ENCODE measurements around the gene DNM3. TPM values are rescaled to one million over a fixed set of nuclear protein-coding genes. Genes with fewer than 3 reads are reported as not detected.
A peak's percentile ranks its signal among the peaks of the same experiment; 100 is the strongest.

Gene DNM3
- polyA plus RNA-seq, 1 of the 3 experiments (the other 2 are of a cell fraction), result 0.43 TPM

- TF ChIP-seq USF1 (IDR thresholded peaks at IDR 0.05; ENCODE audit: borderline replicate concordance, low read depth) (no peak), POLR2AphosphoS5 (IDR thresholded peaks at IDR 0.05; ENCODE audit: low read depth, low read length) (peak; percentile 37; the same call in 1 of the 2 replicates), NRF1 (IDR thresholded peaks at IDR 0.05; ENCODE audit: low read depth, low read length) (no peak), JUND (IDR thresholded peaks at IDR 0.05) (peak; percentile 84), NFIC (IDR thresholded peaks at IDR 0.05; ENCODE audit: borderline replicate concordance) (peak; percentile 35; the same call in 1 of the 2 replicates), RFX5 (IDR thresholded peaks at IDR 0.05; ENCODE audit: low read length) (no peak), TCF12 (IDR thresholded peaks at IDR 0.05) (peak; percentile 97), TAF1 (IDR thresholded peaks at IDR 0.05; ENCODE audit: borderline replicate concordance, low read depth, low read length) (no peak)
- TF ChIP-seq, protein P1, sequence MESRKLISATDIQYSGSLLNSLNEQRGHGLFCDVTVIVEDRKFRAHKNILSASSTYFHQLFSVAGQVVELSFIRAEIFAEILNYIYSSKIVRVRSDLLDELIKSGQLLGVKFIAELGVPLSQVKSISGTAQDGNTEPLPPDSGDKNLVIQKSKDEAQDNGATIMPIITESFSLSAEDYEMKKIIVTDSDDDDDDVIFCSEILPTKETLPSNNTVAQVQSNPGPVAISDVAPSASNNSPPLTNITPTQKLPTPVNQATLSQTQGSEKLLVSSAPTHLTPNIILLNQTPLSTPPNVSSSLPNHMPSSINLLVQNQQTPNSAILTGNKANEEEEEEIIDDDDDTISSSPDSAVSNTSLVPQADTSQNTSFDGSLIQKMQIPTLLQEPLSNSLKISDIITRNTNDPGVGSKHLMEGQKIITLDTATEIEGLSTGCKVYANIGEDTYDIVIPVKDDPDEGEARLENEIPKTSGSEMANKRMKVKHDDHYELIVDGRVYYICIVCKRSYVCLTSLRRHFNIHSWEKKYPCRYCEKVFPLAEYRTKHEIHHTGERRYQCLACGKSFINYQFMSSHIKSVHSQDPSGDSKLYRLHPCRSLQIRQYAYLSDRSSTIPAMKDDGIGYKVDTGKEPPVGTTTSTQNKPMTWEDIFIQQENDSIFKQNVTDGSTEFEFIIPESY (IDR thresholded peaks at IDR 0.05; ENCODE audit: borderline replicate concordance, low read depth), result no peak
Observed at GRCh38 chr1:172163498-172164215, 322.4 kb downstream of the DNM3 start (continued).

- no peaks in the 10 kb centered on the region for H3K27me3 ChIP-seq (ENCODE audit: insufficient read depth)
- no peak for DNase-seq
- WGBS (ENCODE audit: low lambda C conversion rate), result 89% methylated on average over 2 of the region's 2 CpGs
- peak overlapping the region in 1 of 2 experiments; percentile 81; a peak in 1 of 4 replicates for H3K27ac ChIP-seq (ENCODE audit: low read depth in 2 of 2, low read length in 1 of 2)
- H3K79me2 ChIP-seq (ENCODE audit: insufficient read depth), result no peaks in the 10 kb centered on the region
- H4K20me1 ChIP-seq (ENCODE audit: insufficient read depth), result no peaks in the 10 kb centered on the region
- H3K4me2 ChIP-seq, result no peak overlapping the region
- no peak overlapping the region for H2AFZ ChIP-seq (ENCODE audit: low read depth)
- H3F3A ChIP-seq (replicated peaks; ENCODE audit: insufficient read depth), result peaks cover 16% of the 10 kb centered on the region
- H3K9me3 ChIP-seq, result no peaks in the 10 kb centered on the region
- ChIA-PET CTCF (interaction anchor here (1.0 to 2.1 kb wide), 2 partner anchors 11 to 234 kb away, joined by 4 to 8 read pairs; no protein-coding TSS in a partner anchor), POLR2A (no interaction called here)
- H3K36me3 ChIP-seq (replicated peaks in 1 of 2; ENCODE audit: control insufficient read depth in 1 of 2, insufficient read depth in 2 of 2, low read length in 1 of 2), result no peaks in the 10 kb centered on the region
- TF ChIP-seq TAF1 (IDR thresholded peaks at IDR 0.05; ENCODE audit: borderline replicate concordance, low read depth, low read length) (no peak), NRF1 (IDR thresholded peaks at IDR 0.05; ENCODE audit: low read depth, low read length) (no peak), RFX5 (IDR thresholded peaks at IDR 0.05; ENCODE audit: low read length) (no peak), USF1 (IDR thresholded peaks at IDR 0.05; ENCODE audit: borderline replicate concordance, low read depth) (no peak), RCOR1 (IDR thresholded peaks at IDR 0.05; ENCODE audit: low read length) (no peak), EP300 (IDR thresholded peaks at IDR 0.05; ENCODE audit: borderline replicate concordance in 1 of 2, low read depth in 1 of 2, low read length in 1 of 2) (no peak), EZH2phosphoT487 (IDR thresholded peaks at IDR 0.05; ENCODE audit: borderline replicate concordance, low read depth) (no peak)
- H3K9ac ChIP-seq, result no peak overlapping the region
- no peaks in the 10 kb centered on the region for H3K9me2 ChIP-seq
- peaks cover 22 to 24% of the 10 kb centered on the region in 2 experiments for H3K4me1 ChIP-seq (ENCODE audit: control insufficient read depth in 1 of 2, insufficient read depth in 2 of 2, low read depth in 1 of 2, low read length in 1 of 2)
- H3K4me3 ChIP-seq (ENCODE audit: low read depth in 2 of 2, low read length in 1 of 2), result no peak overlapping the region
Observed at GRCh38 chr1:172165403-172165802, 324.1 kb downstream of the DNM3 start.
